Stimulated activated CD4-positive, alpha-beta T cell treated with anti-CD3 and anti-CD28 coated beads, Interleukin-4, amount 100 ng/mL, for 1 hour (primary cell): ENCODE data around the gene SAMD13.
A peak's percentile ranks its signal among the peaks of the same experiment; 100 is the strongest.
"Not testable (repeated sequence)": the region's sequence is repeated elsewhere in the genome, so short reads cannot be mapped to it uniquely, and the experiment has no call there.

Experiments
- DNase-seq: peaks from one replicate; pipeline ENCODE4 v3.0.0-alpha.2; 2020

The SAMD13 gene

GRCh38 chr1:84287389-84287788 is 14.1 kb upstream of the SAMD13 start:
- DNase-seq, result not testable (repeated sequence)

- DNase-seq, result no peak
These were observed 12.2 kb upstream of the SAMD13 start for GRCh38 chr1:84289169-84289785.

GRCh38 chr1:84291882-84292655 is 9.4 kb upstream of the SAMD13 start:
- no peak for DNase-seq

- DNase-seq, result no peak
These were observed 7.7 kb upstream of the SAMD13 start for GRCh38 chr1:84293766-84294165.

GRCh38 chr1:84294751-84295150 is 6.8 kb upstream of the SAMD13 start:
- DNase-seq, result no peak

- DNase-seq, result no peak
These were observed 3.8 kb upstream of the SAMD13 start for GRCh38 chr1:84297546-84298244.

GRCh38 chr1:84298328-84298683 is 3.2 kb upstream of the SAMD13 start:
- DNase-seq, result peak; percentile 58

GRCh38 chr1:84298684-84299535 is 2.6 kb upstream of the SAMD13 start:
- peak; percentile 30 for DNase-seq

GRCh38 chr1:84299536-84300170 is 1.9 kb upstream of the SAMD13 start:
- no peak for DNase-seq

GRCh38 chr1:84300501-84300900 is 1.0 kb upstream of the SAMD13 start:
- DNase-seq, result no peak

GRCh38 chr1:84301785-84302385 is 377 bp downstream of the SAMD13 start:
- no peak for DNase-seq

- DNase-seq, result no peak
These were observed 1.9 kb downstream of the SAMD13 start for GRCh38 chr1:84303314-84303830.

GRCh38 chr1:84307398-84307797 is 5.9 kb downstream of the SAMD13 start:
- no peak for DNase-seq

GRCh38 chr1:84311296-84311695 is 9.8 kb downstream of the SAMD13 start:
- DNase-seq, result no peak

- DNase-seq, result no peak
These were observed 18.2 kb downstream of the SAMD13 start for GRCh38 chr1:84319662-84320061.

GRCh38 chr1:84327830-84328229 is 26.3 kb downstream of the SAMD13 start:
- DNase-seq, result no peak

- no peak for DNase-seq
These were observed 28.8 kb downstream of the SAMD13 start for GRCh38 chr1:84330125-84330984.

- no peak for DNase-seq
These were observed 38.0 kb downstream of the SAMD13 start for GRCh38 chr1:84339503-84339902.

GRCh38 chr1:84344286-84344685 is 42.8 kb downstream of the SAMD13 start:
- DNase-seq, result no peak

- DNase-seq, result no peak
These were observed 43.7 kb downstream of the SAMD13 start for GRCh38 chr1:84345220-84345619.
